ENCODE measurements around the gene MAD1L1. TPM values are rescaled to one million over a fixed set of nuclear protein-coding genes. Genes with fewer than 3 reads are reported as not detected.

Gene MAD1L1
- total RNA-seq, 1 experiment from 2014 or later: 38.5 TPM

DNA sequence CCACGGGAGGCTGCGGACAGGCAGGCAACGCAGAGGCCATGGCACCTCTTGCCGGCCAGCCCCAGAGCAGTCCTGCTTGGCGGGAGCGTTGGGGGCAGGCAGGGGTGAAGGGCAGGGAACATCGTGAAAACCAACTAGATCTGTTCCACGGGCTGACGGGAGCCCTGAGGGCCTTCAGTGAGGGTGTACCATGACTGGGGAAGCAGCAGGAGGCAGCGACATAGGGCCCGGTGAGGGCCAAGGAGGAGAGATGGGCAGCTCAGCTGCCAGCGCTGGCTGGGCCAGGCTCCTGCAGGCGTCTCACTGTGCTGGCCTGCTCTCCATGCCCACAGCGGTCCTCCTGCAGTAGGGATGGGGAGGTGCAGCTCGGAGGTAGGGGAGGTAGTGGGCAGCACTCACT is 366.1 kb downstream of the MAD1L1 start:
- ATAC-seq (no peak), DNase-seq (ENCODE audit: low read depth, low spot score) (no peak)
- Histone ChIP-seq H2AFZ (ENCODE audit: low read depth, low read length, poor library complexity, severe bottlenecking) (no peak overlapping the region), H3K4me3 (replicated peaks in 1 of 2; ENCODE audit: low read depth in 1 of 2, low read length in 2 of 2) (no peak overlapping the region), H3K36me3 (ENCODE audit: control insufficient read depth in 1 of 2, insufficient read depth in 2 of 2, low read length in 2 of 2) (no peaks in the 10 kb centered on the region), H3K9me2 (ENCODE audit: insufficient read depth) (no peaks in the 10 kb centered on the region), H3K4me2 (ENCODE audit: low read length) (no peak overlapping the region), H3K9ac (ENCODE audit: low read length) (no peak overlapping the region), H3K4me1 (ENCODE audit: control insufficient read depth in 1 of 2, insufficient read depth in 2 of 2, low read length in 2 of 2) (no peaks in the 10 kb centered on the region), H3K27ac (ENCODE audit: low read depth, low read length) (no peak overlapping the region), H3K9me3 (ENCODE audit: control insufficient read depth in 1 of 2, insufficient read depth in 1 of 2, low read depth in 1 of 2, low read length in 2 of 2) (no peaks in the 10 kb centered on the region; a peak in 1 of 4 replicates), H3K79me2 (ENCODE audit: insufficient read depth, low read length) (no peaks in the 10 kb centered on the region), H4K20me1 (ENCODE audit: insufficient read depth) (no peaks in the 10 kb centered on the region), H3K27me3 (ENCODE audit: insufficient read depth, low read length) (no peaks in the 10 kb centered on the region)
- no TSS peak for BruUV-seq (replicated peaks)
- RAD21 ChIA-PET (ENCODE audit: low non-redundant PET in 1 of 2, low total read pairs in 2 of 2, uncharacterized antibody in 2 of 2, unreplicated experiment in 2 of 2): no interaction called here
- CTCF ChIA-PET: no interaction called here
- POLR2A ChIA-PET: no interaction called here
- TF ChIP-seq, protein P1, sequence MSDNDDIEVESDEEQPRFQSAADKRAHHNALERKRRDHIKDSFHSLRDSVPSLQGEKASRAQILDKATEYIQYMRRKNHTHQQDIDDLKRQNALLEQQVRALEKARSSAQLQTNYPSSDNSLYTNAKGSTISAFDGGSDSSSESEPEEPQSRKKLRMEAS (IDR thresholded peaks at IDR 0.05): no peak
- TF ChIP-seq SIN3A (IDR thresholded peaks at IDR 0.05; ENCODE audit: low read depth): no peak
- no peak for TF ChIP-seq TCF7L2 (IDR thresholded peaks at IDR 0.05; ENCODE audit: borderline replicate concordance, extremely low read depth, insufficient read depth, insufficient read length)
- TF ChIP-seq POLR2A (IDR thresholded peaks at IDR 0.05; ENCODE audit: borderline replicate concordance, extremely low read depth, insufficient read depth, insufficient read length): no peak
- no peak for TF ChIP-seq EZH2phosphoT487 (IDR thresholded peaks at IDR 0.05; ENCODE audit: borderline replicate concordance)
- TF ChIP-seq SRF (IDR thresholded peaks at IDR 0.05; ENCODE audit: low read depth): no peak
- no peak for TF ChIP-seq EZH2 (IDR thresholded peaks at IDR 0.05)
- TF ChIP-seq FOSL1 (IDR thresholded peaks at IDR 0.05; ENCODE audit: low read depth): no peak
- no peak for TF ChIP-seq ZNF274 (IDR thresholded peaks at IDR 0.05; ENCODE audit: low read depth, low read length)
- TF ChIP-seq, protein P2, sequence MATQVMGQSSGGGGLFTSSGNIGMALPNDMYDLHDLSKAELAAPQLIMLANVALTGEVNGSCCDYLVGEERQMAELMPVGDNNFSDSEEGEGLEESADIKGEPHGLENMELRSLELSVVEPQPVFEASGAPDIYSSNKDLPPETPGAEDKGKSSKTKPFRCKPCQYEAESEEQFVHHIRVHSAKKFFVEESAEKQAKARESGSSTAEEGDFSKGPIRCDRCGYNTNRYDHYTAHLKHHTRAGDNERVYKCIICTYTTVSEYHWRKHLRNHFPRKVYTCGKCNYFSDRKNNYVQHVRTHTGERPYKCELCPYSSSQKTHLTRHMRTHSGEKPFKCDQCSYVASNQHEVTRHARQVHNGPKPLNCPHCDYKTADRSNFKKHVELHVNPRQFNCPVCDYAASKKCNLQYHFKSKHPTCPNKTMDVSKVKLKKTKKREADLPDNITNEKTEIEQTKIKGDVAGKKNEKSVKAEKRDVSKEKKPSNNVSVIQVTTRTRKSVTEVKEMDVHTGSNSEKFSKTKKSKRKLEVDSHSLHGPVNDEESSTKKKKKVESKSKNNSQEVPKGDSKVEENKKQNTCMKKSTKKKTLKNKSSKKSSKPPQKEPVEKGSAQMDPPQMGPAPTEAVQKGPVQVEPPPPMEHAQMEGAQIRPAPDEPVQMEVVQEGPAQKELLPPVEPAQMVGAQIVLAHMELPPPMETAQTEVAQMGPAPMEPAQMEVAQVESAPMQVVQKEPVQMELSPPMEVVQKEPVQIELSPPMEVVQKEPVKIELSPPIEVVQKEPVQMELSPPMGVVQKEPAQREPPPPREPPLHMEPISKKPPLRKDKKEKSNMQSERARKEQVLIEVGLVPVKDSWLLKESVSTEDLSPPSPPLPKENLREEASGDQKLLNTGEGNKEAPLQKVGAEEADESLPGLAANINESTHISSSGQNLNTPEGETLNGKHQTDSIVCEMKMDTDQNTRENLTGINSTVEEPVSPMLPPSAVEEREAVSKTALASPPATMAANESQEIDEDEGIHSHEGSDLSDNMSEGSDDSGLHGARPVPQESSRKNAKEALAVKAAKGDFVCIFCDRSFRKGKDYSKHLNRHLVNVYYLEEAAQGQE (IDR thresholded peaks at IDR 0.05; ENCODE audit: low read depth): no peak
- no peak for TF ChIP-seq RAD21 (IDR thresholded peaks at IDR 0.05; ENCODE audit: low read depth)
- no peak for TF ChIP-seq CEBPB (IDR thresholded peaks at IDR 0.05; ENCODE audit: low read depth)
- TF ChIP-seq, protein P3, sequence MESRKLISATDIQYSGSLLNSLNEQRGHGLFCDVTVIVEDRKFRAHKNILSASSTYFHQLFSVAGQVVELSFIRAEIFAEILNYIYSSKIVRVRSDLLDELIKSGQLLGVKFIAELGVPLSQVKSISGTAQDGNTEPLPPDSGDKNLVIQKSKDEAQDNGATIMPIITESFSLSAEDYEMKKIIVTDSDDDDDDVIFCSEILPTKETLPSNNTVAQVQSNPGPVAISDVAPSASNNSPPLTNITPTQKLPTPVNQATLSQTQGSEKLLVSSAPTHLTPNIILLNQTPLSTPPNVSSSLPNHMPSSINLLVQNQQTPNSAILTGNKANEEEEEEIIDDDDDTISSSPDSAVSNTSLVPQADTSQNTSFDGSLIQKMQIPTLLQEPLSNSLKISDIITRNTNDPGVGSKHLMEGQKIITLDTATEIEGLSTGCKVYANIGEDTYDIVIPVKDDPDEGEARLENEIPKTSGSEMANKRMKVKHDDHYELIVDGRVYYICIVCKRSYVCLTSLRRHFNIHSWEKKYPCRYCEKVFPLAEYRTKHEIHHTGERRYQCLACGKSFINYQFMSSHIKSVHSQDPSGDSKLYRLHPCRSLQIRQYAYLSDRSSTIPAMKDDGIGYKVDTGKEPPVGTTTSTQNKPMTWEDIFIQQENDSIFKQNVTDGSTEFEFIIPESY (IDR thresholded peaks at IDR 0.05; ENCODE audit: extremely low read depth, insufficient replicate concordance, low read length): no peak
- no peak for TF ChIP-seq ELF1 (IDR thresholded peaks at IDR 0.05; ENCODE audit: borderline replicate concordance, low read depth)
- TF ChIP-seq, protein P4, sequence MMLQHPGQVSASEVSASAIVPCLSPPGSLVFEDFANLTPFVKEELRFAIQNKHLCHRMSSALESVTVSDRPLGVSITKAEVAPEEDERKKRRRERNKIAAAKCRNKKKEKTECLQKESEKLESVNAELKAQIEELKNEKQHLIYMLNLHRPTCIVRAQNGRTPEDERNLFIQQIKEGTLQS (IDR thresholded peaks at IDR 0.05): no peak
- TF ChIP-seq JUND (IDR thresholded peaks at IDR 0.05): no peak
- intact Hi-C loops (cut with micrococcal nuclease): no loop called here
